ENCODE measurements around the gene TIGD3. TPM values are rescaled to one million over a fixed set of nuclear protein-coding genes. Genes with fewer than 3 reads are reported as not detected.

The TIGD3 gene
- total and polyA plus RNA-seq, 10 of the 15 experiments (the other 5 are each of a cell fraction or from before 2014, with no cell fraction given), result 0.13 to 1.4 (median 0.57) TPM

- TF ChIP-seq ZBTB40 (IDR thresholded peaks at IDR 0.05; ENCODE audit: borderline replicate concordance), result no peak
- TF ChIP-seq TCF3 (IDR thresholded peaks at IDR 0.05; ENCODE audit: borderline replicate concordance, insufficient read depth, low read depth, low read length), result no peak
- TF ChIP-seq IRF4 (IDR thresholded peaks at IDR 0.05; ENCODE audit: low read depth, low read length), result no peak
- no peak for TF ChIP-seq MTA3 (IDR thresholded peaks at IDR 0.05; ENCODE audit: borderline replicate concordance, low read length)
- TF ChIP-seq NBN (IDR thresholded peaks at IDR 0.05), result 0 out of 2 replicates have a peak, but pooled peaks have one; percentile 29
- TF ChIP-seq BHLHE40 (IDR thresholded peaks at IDR 0.05; ENCODE audit: borderline replicate concordance in 1 of 2, low read depth in 2 of 2, low read length in 1 of 2), result peak; percentile 87 to 95
- TF ChIP-seq ZBTB33 (IDR thresholded peaks at IDR 0.05), result no peak
- 0 out of 2 replicates have a peak, but pooled peaks have one; percentile 20 for TF ChIP-seq PKNOX1 (IDR thresholded peaks at IDR 0.05)
- TF ChIP-seq SUZ12 (IDR thresholded peaks at IDR 0.05; ENCODE audit: unreplicated experiment), result no peak
- TF ChIP-seq KLF5 (IDR thresholded peaks at IDR 0.05; ENCODE audit: partially characterized antibody), result peak; percentile 52
- no peak for TF ChIP-seq PAX5 (IDR thresholded peaks at IDR 0.05; ENCODE audit: borderline replicate concordance, low read depth, low read length)
- peak; percentile 71 for TF ChIP-seq MTA2 (IDR thresholded peaks at IDR 0.05; ENCODE audit: low read depth)
- TF ChIP-seq ZNF207 (IDR thresholded peaks at IDR 0.05; ENCODE audit: borderline replicate concordance), result peak; percentile 32; the same call in 1 of the 2 replicates
- no peak for TF ChIP-seq JUND (IDR thresholded peaks at IDR 0.05; ENCODE audit: low read depth, low read length)
- TF ChIP-seq HSF1 (IDR thresholded peaks at IDR 0.05; ENCODE audit: low read depth, low read length), result no peak
- TF ChIP-seq ZBED1 (IDR thresholded peaks at IDR 0.05; ENCODE audit: borderline replicate concordance), result no peak
- TF ChIP-seq HDAC6 (IDR thresholded peaks at IDR 0.05; ENCODE audit: unreplicated experiment), result no peak
These were observed 32.0 kb downstream of the TIGD3 start, which contains the start of gene FRMD8 (continued) for GRCh38 chr11:65386307-65387140.
